IMR-90 (cell line): ENCODE results near the gene SLX4IP. TPM values are rescaled to one million over a fixed set of nuclear protein-coding genes. Genes with fewer than 3 reads are reported as not detected.

Experiments
- ATAC-seq: fragments of 200-7000 bp; cut with Tn5 transposase; 2 replicates; pipeline ENCODE4 v1.9.1; 2020; ENCODE audit warnings: low read depth, mild to moderate bottlenecking, moderate library complexity
- BruUV-seq: library from RNA; stranded (reverse); fragments of 400-500 nt; replicated peaks from 2 replicates; lab custom pipeline; 2021; lab: Mats Ljungman, UMichigan
- CTCF ChIA-PET: fragments of 300-600 bp; formaldehyde crosslinking; extraction: SDS; loops from one replicate; lab custom pipeline; 2021; ENCODE audit warnings: antibody characterized with exemption; lab: Yijun Ruan, JAX
- POLR2A ChIA-PET: fragments of 300-600 bp; sonication (Branson Sonifier 250); formaldehyde crosslinking; loops from one replicate; lab custom pipeline; 2022; ENCODE audit warnings: antibody characterized with exemption; ENCODE audit not compliant: unreplicated experiment; lab: Charles Lee
- DNase-seq: peaks from one replicate; pipeline ENCODE4 v3.0.0; 2013
- H2AFZ ChIP-seq: replicated peaks from 2 replicates; pipeline ENCODE3; 2013; ENCODE audit warnings: low read length, mild to moderate bottlenecking; ENCODE audit not compliant: poor library complexity
- H2AK5ac ChIP-seq: 2 replicates; pipeline ENCODE4 v1.6.1; 2013; ENCODE audit warnings: low read depth, low read length, inconsistent platforms
- H2AK9ac ChIP-seq: replicated peaks from 2 replicates; pipeline ENCODE3; 2013; ENCODE audit warnings: mild to moderate bottlenecking, low read depth, low read length, moderate library complexity; ENCODE audit not compliant: poor library complexity
- H2BK120ac ChIP-seq: 2 replicates; pipeline ENCODE4 v1.6.1; 2013; ENCODE audit warnings: low read depth, low read length, inconsistent platforms
- H2BK15ac ChIP-seq: 3 replicates; pipeline ENCODE4 v1.6.1; 2013; ENCODE audit warnings: low read depth, low read length, inconsistent platforms
- H2BK20ac ChIP-seq: 2 replicates; pipeline ENCODE4 v1.6.1; 2013; ENCODE audit warnings: low read depth, mild to moderate bottlenecking, inconsistent platforms, low read length, moderate library complexity
- H2BK5ac ChIP-seq: 2 replicates; pipeline ENCODE4 v1.6.1; 2013; ENCODE audit warnings: mild to moderate bottlenecking, low read depth, low read length, inconsistent platforms; ENCODE audit not compliant: poor library complexity, severe bottlenecking
- H3K14ac ChIP-seq: replicated peaks from 2 replicates; pipeline ENCODE4 v1.6.1; 2013; ENCODE audit warnings: low read depth, low read length, inconsistent platforms
- H3K18ac ChIP-seq: 2 replicates; pipeline ENCODE4 v1.6.1; 2013; ENCODE audit warnings: low read depth, low read length, control low read depth
- H3K23ac ChIP-seq: 2 replicates; pipeline ENCODE4 v1.6.1; 2013; ENCODE audit warnings: low read depth, low read length, inconsistent platforms
- H3K27ac ChIP-seq: 2 replicates; pipeline ENCODE4 v1.5.1; 2013; ENCODE audit warnings: mild to moderate bottlenecking, control low read depth, low read length; ENCODE audit not compliant: insufficient read depth
- H3K27me3 ChIP-seq: 2 replicates; pipeline ENCODE4 v1.6.1; 2013; ENCODE audit warnings: low read length; ENCODE audit not compliant: control insufficient read depth, insufficient read depth
- H3K36me3 ChIP-seq: 2 replicates; pipeline ENCODE4 v1.6.1; 2013; ENCODE audit warnings: low read length, mixed read lengths; ENCODE audit not compliant: control insufficient read depth, insufficient read depth
- H3K4ac ChIP-seq: 2 replicates; pipeline ENCODE4 v1.6.1; 2013; ENCODE audit warnings: low read depth, low read length, inconsistent platforms
- H3K4me1 ChIP-seq: 2 replicates; pipeline ENCODE4 v1.6.1; 2013; ENCODE audit warnings: low read length, mixed read lengths; ENCODE audit not compliant: control insufficient read depth, insufficient read depth
- H3K4me2 ChIP-seq: 2 replicates; pipeline ENCODE4 v1.6.1; 2013; ENCODE audit warnings: low read depth, mild to moderate bottlenecking, control low read depth, low read length, moderate library complexity
- H3K4me3 ChIP-seq: 2 replicates; pipeline ENCODE4 v1.5.1; 2013; ENCODE audit warnings: low read depth, mild to moderate bottlenecking, control low read depth, low read length, moderate library complexity; ENCODE audit not compliant: insufficient read depth
- H3K56ac ChIP-seq: 2 replicates; pipeline ENCODE4 v1.6.1; 2013; ENCODE audit warnings: low read length, inconsistent platforms; ENCODE audit not compliant: insufficient read depth; ENCODE audit errors: extremely low read depth
- H3K79me1 ChIP-seq, 2 experiments: 2 replicates each; pipeline ENCODE4 v1.6.1; 2013; ENCODE audit warnings: low read length in 2 of 2, inconsistent platforms in 1 of 2, low read depth in 1 of 2
- H3K9ac ChIP-seq: 2 replicates; pipeline ENCODE4 v1.6.1; 2013; ENCODE audit warnings: low read depth, low read length, control low read depth
- H3K9me1 ChIP-seq: 2 replicates; pipeline ENCODE4 v1.6.1; 2013; ENCODE audit warnings: low read length, inconsistent platforms; ENCODE audit not compliant: insufficient read depth
- H3K9me3 ChIP-seq: 2 replicates; pipeline ENCODE4 v1.6.1; 2013; ENCODE audit warnings: low read length; ENCODE audit not compliant: control insufficient read depth, insufficient read depth
- H4K20me1 ChIP-seq: 2 replicates; pipeline ENCODE4 v1.6.1; 2013; ENCODE audit warnings: low read length, inconsistent platforms; ENCODE audit not compliant: insufficient read depth
- H4K5ac ChIP-seq: 2 replicates; pipeline ENCODE4 v1.6.1; 2013; ENCODE audit warnings: mild to moderate bottlenecking, low read depth, low read length, control low read depth
- H4K8ac ChIP-seq, 2 experiments: 2 replicates each; pipeline ENCODE4 v1.6.1; 2013; ENCODE audit warnings: low read depth in 2 of 2, low read length in 2 of 2, control low read depth in 1 of 2, inconsistent platforms in 1 of 2
- H4K91ac ChIP-seq: 2 replicates; pipeline ENCODE4 v1.6.1; 2013; ENCODE audit warnings: low read depth, low read length, inconsistent platforms; ENCODE audit not compliant: insufficient read depth
- BHLHE40 ChIP-seq: fragments of 150-350 bp; IDR thresholded peaks from 2 replicates; pipeline ENCODE4 v1.6.1; 2016; ENCODE audit warnings: mild to moderate bottlenecking, low read depth, low read length
- CEBPB ChIP-seq: IDR thresholded peaks from 2 replicates; pipeline ENCODE4 v1.6.1; 2012; ENCODE audit warnings: low read depth, low read length, improper control_type of control experiment
- CHD1 ChIP-seq: IDR thresholded peaks from 2 replicates; pipeline ENCODE4 v1.6.1; 2012; ENCODE audit warnings: low read depth, low read length, improper control_type of control experiment
- CTCF ChIP-seq: conservative IDR thresholded peaks from 2 replicates; pipeline ENCODE4 v1.5.1; 2012; ENCODE audit warnings: mild to moderate bottlenecking, low read depth, low read length, improper control_type of control experiment
- ELK1 ChIP-seq: fragments of 150-350 bp; IDR thresholded peaks from 2 replicates; pipeline ENCODE4 v1.6.1; 2016; ENCODE audit warnings: low read depth, mild to moderate bottlenecking, low read length, moderate library complexity, borderline replicate concordance
- MAFK ChIP-seq: IDR thresholded peaks from 2 replicates; pipeline ENCODE4 v1.6.1; 2012; ENCODE audit warnings: low read depth, low read length, improper control_type of control experiment
- MAZ ChIP-seq: IDR thresholded peaks from 2 replicates; pipeline ENCODE4 v1.6.1; 2012; ENCODE audit warnings: low read depth, mild to moderate bottlenecking, low read length, improper control_type of control experiment, moderate library complexity, borderline replicate concordance
- MXI1 ChIP-seq: IDR thresholded peaks from 2 replicates; pipeline ENCODE4 v1.6.1; 2012; ENCODE audit warnings: low read depth, mild to moderate bottlenecking, low read length, moderate library complexity, borderline replicate concordance
- POLR2A ChIP-seq: IDR thresholded peaks from 2 replicates; pipeline ENCODE4 v1.6.1; 2012; ENCODE audit warnings: mild to moderate bottlenecking, low read depth, low read length
- RAD21 ChIP-seq: IDR thresholded peaks from 2 replicates; pipeline ENCODE4 v1.6.1; 2012; ENCODE audit warnings: low read length, improper control_type of control experiment
- RCOR1 ChIP-seq: IDR thresholded peaks from 2 replicates; pipeline ENCODE4 v1.6.1; 2012; ENCODE audit warnings: mild to moderate bottlenecking, low read length, improper control_type of control experiment; ENCODE audit not compliant: insufficient replicate concordance
- SMC3 ChIP-seq: fragments of 150-350 bp; IDR thresholded peaks from 2 replicates; pipeline ENCODE4 v1.6.1; 2016; ENCODE audit warnings: low read depth, mild to moderate bottlenecking, antibody characterized with exemption, low read length, moderate library complexity
- whole genome bisulfite sequencing, 2 experiments: methylation state at CpG; one replicate each; pipeline versions ENCODE4 v1.1.5 to v1.1.7; 2013; ENCODE audit warnings: missing lambda C conversion rate in 2 of 2; ENCODE audit not compliant: insufficient read length in 1 of 2; ENCODE audit errors: extremely low coverage in 2 of 2; 5-methylcytosine and 5-hydroxymethylcytosine counted together
- dilution Hi-C: fragments of 300-500 bp; cut with HindIII; formaldehyde crosslinking; loops from one replicate; pipeline ENCODE4 v1.14.3; 2018; ENCODE audit warnings: low sequenced_read_pairs; ENCODE audit not compliant: unreplicated experiment
- in situ Hi-C: fragments of 300-500 bp; cut with MboI; formaldehyde crosslinking; loops from 3 replicates; pipeline ENCODE4 v1.14.3; 2019; ENCODE audit warnings: low sequenced_read_pairs, inconsistent platforms, mixed read lengths
- intact Hi-C: fragments of 100-400 bp; cut with micrococcal nuclease; formaldehyde crosslinking; loops from 2 replicates; pipeline ENCODE4 v1.10.0; 2022
- polyA plus RNA-seq, 3 experiments: library from polyadenylated mRNA; depleted of rRNA; stranded (reverse); fragments of >200 nt; gene quantifications; 2 replicates each; pipeline ENCODE4 v1.2.3, GENCODE V29; 2012; ENCODE audit warnings: low replicate concordance in 1 of 3
- total RNA-seq: library from RNA; depleted of rRNA; stranded (reverse); fragments of >200 nt; gene quantifications from 2 replicates; pipeline ENCODE4 v1.2.3, GENCODE V29; 2012

SLX4IP gene
- total and polyA plus RNA-seq, 2 of the 4 experiments (the other 2 are of a cell fraction), result 1.3 to 5.9 TPM

- TF ChIP-seq CEBPB (peak; percentile 100), RAD21 (peak; percentile 27; the same call in 1 of the 2 replicates), MAFK (no peak), POLR2A (no peak)
Observed at GRCh38 chr20:10603971-10604864, 169.1 kb downstream of the SLX4IP start (continued).

- no CpG with 5 or more reads among the region's 2 CpGs for WGBS, 2 experiments
- dilution Hi-C loops, result no loop called here
- in situ Hi-C loops, result no loop called here
- TF ChIP-seq CTCF, result no peak
- TF ChIP-seq RAD21, result no peak
- no peak for TF ChIP-seq BHLHE40
- TF ChIP-seq MXI1, result no peak
- no peak for TF ChIP-seq CEBPB
- TF ChIP-seq ELK1, result no peak
- no peak for TF ChIP-seq MAZ
- TF ChIP-seq CHD1, result no peak
- TF ChIP-seq MAFK, result no peak
- no peak for TF ChIP-seq RCOR1
- no peak for TF ChIP-seq SMC3
Observed at GRCh38 chr20:10604865-10605440, 169.8 kb downstream of the SLX4IP start.

More at GRCh38 chr20:10604865-10605440, 169.8 kb downstream of the SLX4IP start:
- Histone ChIP-seq H4K20me1 (no peaks in the 10 kb centered on the region), H2AFZ (no peak overlapping the region), H2AK9ac (no peak overlapping the region), H2BK5ac (peak overlapping the region; percentile 86), H3K9me3 (no peaks in the 10 kb centered on the region), H3K79me1 (peaks cover 0 to 11% of the 10 kb centered on the region in 2 experiments; a peak in 2 of 4 replicates), H3K9ac (no peak overlapping the region), H3K27me3 (no peaks in the 10 kb centered on the region), H4K5ac (peak overlapping the region; percentile 91), H3K18ac (peak overlapping the region; percentile 98), H3K4me2 (peak overlapping the region; percentile 16; the same call in 1 of the 2 replicates), H3K4me3 (no peak overlapping the region), H3K27ac (peak overlapping the region; percentile 78), H2AK5ac (peak overlapping the region; percentile 74; the same call in 1 of the 2 replicates), H3K4ac (peak overlapping the region; percentile 81), H2BK120ac (peak overlapping the region; percentile 92), H3K23ac (peak overlapping the region; percentile 36; the same call in 1 of the 2 replicates), H3K4me1 (peaks cover 24% of the 10 kb centered on the region), H4K8ac (peak overlapping the region; percentile 10 to 88; a peak in 1 of 4 replicates), H3K36me3 (no peaks in the 10 kb centered on the region), H2BK20ac (peak overlapping the region; percentile 90; the same call in 1 of the 2 replicates), H3K56ac (no peak overlapping the region), H2BK15ac (peak overlapping the region; percentile 98; the same call in 2 of the 3 replicates), H3K14ac (peak overlapping the region; percentile 84), H3K9me1 (peaks cover 18% of the 10 kb centered on the region), H4K91ac (peak overlapping the region; percentile 64)
- DNase-seq (no peak), ATAC-seq (peak; percentile 21; the same call in 1 of the 2 replicates)
- BruUV-seq, result no TSS peak
- POLR2A ChIA-PET, result interaction anchor here (0.7 kb wide), 1 partner anchor 12 kb away, joined by 3 read pairs; no protein-coding TSS in a partner anchor
- intact Hi-C loops, result loop anchor here (2.0 kb wide), 1 partner anchor 46 kb away; no protein-coding TSS in a partner anchor
- CTCF ChIA-PET, result no interaction called here
